ENCODE measurements around the gene SLC25A20.
A peak's percentile ranks its signal among the peaks of the same experiment; 100 is the strongest.

Gene SLC25A20

DNA sequence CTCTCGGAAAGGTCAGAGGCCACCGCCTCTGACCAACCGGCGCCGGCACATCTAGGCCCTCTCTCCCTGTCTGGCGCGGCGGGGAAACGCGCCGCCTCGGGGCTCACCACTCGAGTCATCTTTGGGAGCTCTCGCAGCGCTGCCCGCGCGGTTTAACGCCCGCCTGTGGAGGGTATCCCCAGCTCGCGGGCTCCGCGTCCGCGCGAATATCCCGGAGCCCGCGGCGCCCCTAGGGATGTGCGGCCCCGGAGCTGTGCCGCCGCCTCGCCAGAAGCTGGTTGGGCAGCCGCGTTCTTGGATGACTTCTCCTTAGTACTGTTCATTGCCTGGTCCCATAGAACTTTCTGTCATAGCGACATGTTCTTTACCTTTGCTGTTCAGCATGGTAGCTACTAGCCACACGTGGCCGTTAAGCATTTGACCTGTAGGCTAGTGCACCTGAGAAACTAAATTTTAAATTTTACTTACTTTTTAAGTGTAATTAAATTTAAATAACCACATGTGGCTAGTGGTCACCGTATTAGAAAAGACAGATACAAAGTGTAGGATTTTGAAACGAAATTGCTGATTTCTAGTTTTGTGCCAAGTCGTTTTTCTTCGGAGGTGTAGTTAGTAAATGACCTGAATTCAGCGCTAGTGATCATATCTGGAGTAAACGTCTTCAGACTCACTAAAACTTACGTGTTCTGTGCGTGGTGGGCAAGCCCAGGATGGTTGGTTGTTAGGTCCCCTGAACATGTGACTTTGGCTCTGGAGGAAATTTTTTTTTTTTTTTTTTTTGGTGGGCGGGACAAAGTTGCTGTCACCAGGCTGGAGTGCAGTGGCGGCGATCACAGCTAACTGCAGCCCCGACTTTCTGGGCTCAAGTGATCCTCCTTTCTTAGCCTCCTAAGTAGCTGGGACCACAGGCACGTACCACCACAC, 20.8 kb upstream of the SLC25A20 start:
- TF ChIP-seq TEAD4 (IDR thresholded peaks at IDR 0.05) (no peak), FOXM1 (IDR thresholded peaks at IDR 0.05; ENCODE audit: borderline replicate concordance, low read depth) (no peak), USF1 (IDR thresholded peaks at IDR 0.05) (peak; percentile 84)

- TF ChIP-seq EP300 (IDR thresholded peaks at IDR 0.05; ENCODE audit: borderline replicate concordance) (no peak), YY1 (IDR thresholded peaks at IDR 0.05; ENCODE audit: low read depth) (0 out of 2 replicates have a peak, but pooled peaks have one; percentile 5), CREB1 (IDR thresholded peaks at IDR 0.05; ENCODE audit: low read depth) (peak; percentile 70), RAD21 (IDR thresholded peaks at IDR 0.05; ENCODE audit: low read depth) (peak; percentile 18; the same call in 1 of the 2 replicates), EGR1 (IDR thresholded peaks at IDR 0.05) (no peak; the same call in 1 of the 2 replicates), REST (IDR thresholded peaks at IDR 0.05; ENCODE audit: low read depth) (no peak), TAF1 (IDR thresholded peaks at IDR 0.05; ENCODE audit: low read depth) (peak; percentile 81), FOXM1 (IDR thresholded peaks at IDR 0.05; ENCODE audit: borderline replicate concordance, low read depth) (no peak), MAX (IDR thresholded peaks at IDR 0.05) (peak; percentile 17), CEBPB (IDR thresholded peaks at IDR 0.05) (peak; percentile 55; the same call in 1 of the 2 replicates), USF1 (IDR thresholded peaks at IDR 0.05) (no peak)
Measured at GRCh38 chr3:48918388-48919214, 19.9 kb upstream of the SLC25A20 start, which contains the start of gene ARIH2. ARIH2 (plus strand) TSS chr3:48918842; CDS start chr3:48927559, 8,717 bp downstream.

GRCh38 chr3:48915296-48915695, 16.6 kb upstream of the SLC25A20 start:
- TF ChIP-seq ZBTB7A (IDR thresholded peaks at IDR 0.05; ENCODE audit: low read depth) (no peak), EGR1 (IDR thresholded peaks at IDR 0.05) (no peak)

- no peak for TF ChIP-seq YY1 (IDR thresholded peaks at IDR 0.05; ENCODE audit: low read depth)
Measured at GRCh38 chr3:48899273-48899672, 591 bp upstream of the SLC25A20 start.

- TF ChIP-seq CEBPB (IDR thresholded peaks at IDR 0.05) (no peak), NFIC (IDR thresholded peaks at IDR 0.05) (no peak)
Measured at GRCh38 chr3:48897460-48898376, 964 bp downstream of the SLC25A20 start.

DNA sequence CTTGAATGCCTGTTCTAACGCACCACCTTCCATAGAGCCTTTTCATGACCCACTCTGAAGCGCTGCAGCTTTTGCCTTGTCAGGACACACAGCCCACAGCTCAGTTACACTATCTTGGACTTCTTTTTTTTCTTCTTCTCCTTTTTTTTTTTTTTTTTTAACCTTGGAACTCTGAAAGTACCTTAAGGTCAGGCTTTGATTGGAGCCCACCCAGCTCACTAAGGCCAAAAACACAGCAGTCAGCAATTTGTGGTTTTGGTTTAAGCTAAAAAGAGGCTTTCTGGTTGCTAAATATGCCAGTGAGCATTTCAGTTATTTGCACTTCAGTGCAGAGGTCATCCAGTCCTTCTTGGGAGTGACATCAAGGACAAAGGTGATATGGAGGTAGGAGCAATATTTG, 1.7 kb downstream of the SLC25A20 start:
- TF ChIP-seq TCF12 (IDR thresholded peaks at IDR 0.05; ENCODE audit: low read depth) (no peak), USF1 (IDR thresholded peaks at IDR 0.05) (no peak), EGR1 (IDR thresholded peaks at IDR 0.05) (no peak), TAF1 (IDR thresholded peaks at IDR 0.05; ENCODE audit: low read depth) (no peak), CREB1 (IDR thresholded peaks at IDR 0.05; ENCODE audit: low read depth) (no peak), REST (IDR thresholded peaks at IDR 0.05; ENCODE audit: low read depth) (no peak), RAD21 (IDR thresholded peaks at IDR 0.05; ENCODE audit: low read depth) (no peak), MAX (IDR thresholded peaks at IDR 0.05) (no peak)

All from Ishikawa (cell line).